RWPE2 (cell line): Measurements from ENCODE around the gene RPL13A.

Experiments
- ATAC-seq: fragments of 200-7000 bp; cut with Tn5 transposase; 3 replicates; pipeline ENCODE4 v1.9.1; 2021; ENCODE audit warnings: low read depth
- DNase-seq: peaks from one replicate; pipeline ENCODE4 v3.0.0-alpha.2; 2020; ENCODE audit warnings: low spot score
- H3K27ac ChIP-seq: fragments of 450-650 bp; 2 replicates; pipeline ENCODE4 v1.5.1; 2017; ENCODE audit warnings: mild to moderate bottlenecking; ENCODE audit not compliant: poor library complexity, severe bottlenecking
- H3K27me3 ChIP-seq: fragments of 250-450 bp; sonication (Bioruptor Pico); 2 replicates; pipeline ENCODE4 v1.5.1; 2021; ENCODE audit warnings: mild to moderate bottlenecking, moderate library complexity; ENCODE audit not compliant: insufficient read depth, poor library complexity, severe bottlenecking
- H3K36me3 ChIP-seq: fragments of 250-450 bp; sonication (Bioruptor Pico); 2 replicates; pipeline ENCODE4 v1.5.1; 2020; ENCODE audit warnings: low read depth, mild to moderate bottlenecking, moderate library complexity
- H3K4me1 ChIP-seq: fragments of 250-450 bp; sonication (Bioruptor Pico); 2 replicates; pipeline ENCODE4 v1.5.1; 2021; ENCODE audit warnings: mild to moderate bottlenecking, moderate library complexity; ENCODE audit not compliant: insufficient read depth, poor library complexity, severe bottlenecking
- H3K4me3 ChIP-seq: fragments of 250-450 bp; sonication (Bioruptor Pico); 2 replicates; pipeline ENCODE4 v1.5.1; 2021; ENCODE audit warnings: mild to moderate bottlenecking, moderate library complexity; ENCODE audit not compliant: severe bottlenecking
- H3K9me3 ChIP-seq: fragments of 250-450 bp; sonication (Bioruptor Pico); 2 replicates; pipeline ENCODE4 v1.5.1; 2021; ENCODE audit warnings: mild to moderate bottlenecking, moderate library complexity; ENCODE audit not compliant: severe bottlenecking
- CTCF ChIP-seq: fragments of 450-650 bp; IDR thresholded peaks from one replicate; pipeline ENCODE4 v1.5.1; 2017; ENCODE audit warnings: mild to moderate bottlenecking, moderate library complexity; ENCODE audit not compliant: poor library complexity, severe bottlenecking

RPL13A gene

GRCh38 chr19:49497789-49498103, 10.3 kb downstream of the RPL13A start:
- no peaks in the 10 kb centered on the region for H3K4me1 ChIP-seq
- no peaks in the 10 kb centered on the region for H3K9me3 ChIP-seq
- peak overlapping the region; percentile 90 for H3K27ac ChIP-seq
- DNase-seq, result no peak
- ATAC-seq, result no peak
- H3K4me3 ChIP-seq, result no peak overlapping the region
- TF ChIP-seq CTCF, result no peak
- H3K36me3 ChIP-seq, result peaks cover 46% of the 10 kb centered on the region
- H3K27me3 ChIP-seq, result no peaks in the 10 kb centered on the region

GRCh38 chr19:49498475-49498874, 11.1 kb downstream of the RPL13A start:
- TF ChIP-seq CTCF, result no peak

GRCh38 chr19:49499030-49499670, 11.7 kb downstream of the RPL13A start:
- ATAC-seq (no peak), DNase-seq (no peak)
- Histone ChIP-seq H3K4me1 (no peaks in the 10 kb centered on the region), H3K4me3 (no peak overlapping the region), H3K27me3 (no peaks in the 10 kb centered on the region), H3K27ac (no peak overlapping the region), H3K9me3 (no peaks in the 10 kb centered on the region), H3K36me3 (peaks cover 40% of the 10 kb centered on the region)
- no peak for TF ChIP-seq CTCF

More at GRCh38 chr19:49498475-49498874, 11.1 kb downstream of the RPL13A start:
- H3K27ac ChIP-seq, result peak overlapping the region; percentile 90
- no peaks in the 10 kb centered on the region for H3K27me3 ChIP-seq
- ATAC-seq, result no peak
- H3K4me3 ChIP-seq, result no peak overlapping the region
- H3K36me3 ChIP-seq, result peaks cover 40% of the 10 kb centered on the region
- no peaks in the 10 kb centered on the region for H3K4me1 ChIP-seq
- H3K9me3 ChIP-seq, result no peaks in the 10 kb centered on the region
- no peak for DNase-seq

- ATAC-seq, result peak; percentile 45; the same call in 2 of the 3 replicates
- no peaks in the 10 kb centered on the region for H3K4me1 ChIP-seq
- H3K27ac ChIP-seq, result no peak overlapping the region
Observed at GRCh38 chr19:49502866-49503581, 15.6 kb downstream of the RPL13A start.

More at GRCh38 chr19:49502866-49503581, 15.6 kb downstream of the RPL13A start:
- Histone ChIP-seq H3K27me3 (no peaks in the 10 kb centered on the region), H3K4me3 (no peak overlapping the region), H3K9me3 (no peaks in the 10 kb centered on the region), H3K36me3 (peaks cover 23% of the 10 kb centered on the region)
- TF ChIP-seq CTCF, result peak; percentile 78
- no peak for DNase-seq
